T-helper 2 cell (primary cell): ENCODE results near the gene TNFRSF13B.

Source experiments
- DNase-seq, 5 experiments: peaks; one replicate each; pipeline versions ENCODE4 v3.0.0 to v3.0.0-alpha.2; 2012 to 2022

TNFRSF13B gene

DNA sequence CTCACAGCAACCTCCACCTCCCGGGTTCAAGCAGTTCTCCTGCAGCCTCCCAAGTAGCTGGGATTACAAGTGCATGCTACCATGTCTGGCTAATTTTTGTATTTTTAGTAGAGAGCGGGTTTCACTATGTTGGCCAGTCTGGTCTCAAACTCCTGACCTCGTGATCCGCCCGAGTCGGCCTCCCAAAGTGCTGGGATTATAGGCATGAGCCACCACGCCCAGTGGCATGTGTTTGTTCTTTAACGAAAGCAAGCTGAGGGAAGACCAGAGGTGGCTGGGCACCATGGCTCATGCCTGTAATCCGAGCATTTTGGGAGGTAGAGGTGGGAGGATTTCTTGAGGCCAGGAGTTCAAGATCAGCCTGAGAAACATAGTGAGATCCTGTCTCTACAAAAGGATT, 18.1 kb downstream of the TNFRSF13B start:
- no peak for DNase-seq

DNA sequence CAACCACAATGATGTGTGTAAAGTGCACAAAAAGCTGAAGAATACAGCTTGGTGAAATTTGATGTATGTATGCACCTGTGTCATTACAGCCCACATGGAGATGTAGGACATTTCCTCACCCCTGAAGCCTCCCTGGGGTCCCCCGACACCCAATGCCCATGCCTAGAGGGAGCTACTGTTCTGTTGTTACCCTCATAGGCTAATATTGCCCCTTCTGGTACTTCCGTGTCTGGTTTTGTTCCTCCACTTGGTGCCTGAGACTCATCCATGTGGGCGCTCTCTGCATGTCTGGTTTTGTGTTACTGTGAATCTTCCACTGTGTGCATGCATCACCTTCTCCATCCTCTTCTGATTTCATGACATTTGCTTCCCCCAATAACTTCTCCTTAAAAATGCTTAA, 18.6 kb downstream of the TNFRSF13B start:
- DNase-seq: no peak

DNA sequence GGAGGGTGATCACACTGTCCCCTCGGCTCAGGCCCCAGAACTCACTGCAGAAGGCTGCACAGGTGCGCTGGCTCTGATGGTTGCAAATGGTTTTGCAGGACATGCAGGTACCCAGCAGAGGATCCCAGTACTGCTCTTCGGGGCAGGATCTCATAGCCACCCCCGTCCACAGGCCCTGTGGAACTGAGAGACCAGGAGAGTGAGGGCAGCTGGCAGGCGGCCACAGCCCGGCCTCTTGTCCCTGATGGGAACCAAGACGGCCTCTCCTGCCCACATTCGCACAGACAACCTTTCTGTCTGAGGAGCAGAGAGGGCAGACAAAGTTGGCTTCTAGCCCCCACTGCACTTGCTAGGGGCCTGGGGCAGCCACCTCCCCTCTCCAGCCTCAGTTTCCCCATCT, 19.5 kb downstream of the TNFRSF13B start:
- DNase-seq: no peak

DNA sequence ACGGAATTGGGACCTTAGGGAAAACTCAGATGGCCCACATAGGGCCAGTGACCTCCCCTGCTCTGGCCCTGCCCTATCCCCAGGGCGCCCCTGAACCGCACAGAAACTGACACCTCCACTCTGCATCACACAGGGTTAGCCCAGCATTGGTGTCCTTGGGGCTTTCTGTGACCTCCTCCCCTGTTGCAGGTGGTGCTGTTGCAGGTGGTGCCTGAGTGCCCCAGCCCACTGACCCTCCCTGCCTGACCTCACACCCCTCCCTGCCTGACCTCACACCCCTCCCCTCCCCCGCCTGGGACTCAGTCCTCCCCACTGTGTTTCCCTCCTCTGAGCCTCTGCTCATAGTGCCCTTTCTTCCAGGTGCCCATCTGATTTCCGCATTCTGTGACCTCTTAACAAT, 21.4 kb downstream of the TNFRSF13B start:
- DNase-seq: no peak

DNA sequence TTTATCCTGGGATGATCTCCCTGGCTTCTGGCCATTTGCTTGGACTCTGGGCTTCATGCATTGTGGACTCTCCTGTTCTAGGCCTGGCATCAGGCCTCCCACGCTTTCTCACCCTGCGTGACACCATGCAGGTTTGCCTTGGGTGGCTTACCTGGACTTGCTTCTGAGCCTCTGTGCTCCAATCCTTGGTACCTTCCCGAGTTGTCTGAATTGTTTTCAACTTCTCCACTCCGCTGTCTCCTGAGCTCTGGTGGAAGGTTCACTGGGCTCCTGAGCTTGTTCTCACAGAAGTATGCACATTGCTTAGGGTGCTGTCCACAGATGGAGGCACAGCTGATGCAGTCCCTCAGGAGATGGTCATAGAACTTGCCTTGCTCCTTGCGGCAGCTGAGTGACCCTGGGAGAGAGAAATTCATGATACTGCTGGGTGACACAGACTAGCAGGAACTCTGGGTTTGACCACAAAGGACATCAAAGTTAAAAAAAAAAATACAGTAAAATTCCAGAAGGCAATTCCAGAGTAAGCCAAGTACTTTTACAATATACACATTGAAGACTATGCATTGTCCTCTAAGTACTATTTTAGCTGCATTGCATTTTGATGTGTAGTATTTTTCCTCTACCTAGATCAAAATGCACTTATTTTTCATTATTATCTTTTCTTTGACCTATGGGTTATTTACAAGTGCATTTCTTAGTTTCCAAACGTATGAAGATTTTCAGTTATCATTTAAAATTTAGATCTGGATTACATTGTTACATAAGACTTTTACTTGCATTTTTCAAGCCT, 23.1 kb downstream of the TNFRSF13B start:
- no peak for DNase-seq

DNA sequence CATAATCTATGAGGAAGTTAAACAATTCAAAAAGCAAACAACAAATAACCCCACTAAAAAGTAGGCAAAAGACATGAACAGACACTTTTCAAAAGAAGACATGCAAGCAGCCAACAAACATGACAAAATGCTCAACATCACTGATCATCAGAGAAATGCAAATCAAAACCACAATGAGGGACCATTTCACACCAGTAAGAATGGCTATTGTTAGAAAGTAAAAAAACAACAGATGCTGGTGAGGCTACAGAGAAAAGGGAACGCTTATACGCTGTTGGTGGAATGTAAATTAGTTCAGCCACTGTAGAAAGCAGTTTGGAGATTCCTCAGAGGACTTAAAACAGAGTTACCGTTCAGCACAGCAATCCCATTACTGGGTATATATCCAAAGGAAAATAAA, 24.4 kb downstream of the TNFRSF13B start:
- DNase-seq: no peak

DNA sequence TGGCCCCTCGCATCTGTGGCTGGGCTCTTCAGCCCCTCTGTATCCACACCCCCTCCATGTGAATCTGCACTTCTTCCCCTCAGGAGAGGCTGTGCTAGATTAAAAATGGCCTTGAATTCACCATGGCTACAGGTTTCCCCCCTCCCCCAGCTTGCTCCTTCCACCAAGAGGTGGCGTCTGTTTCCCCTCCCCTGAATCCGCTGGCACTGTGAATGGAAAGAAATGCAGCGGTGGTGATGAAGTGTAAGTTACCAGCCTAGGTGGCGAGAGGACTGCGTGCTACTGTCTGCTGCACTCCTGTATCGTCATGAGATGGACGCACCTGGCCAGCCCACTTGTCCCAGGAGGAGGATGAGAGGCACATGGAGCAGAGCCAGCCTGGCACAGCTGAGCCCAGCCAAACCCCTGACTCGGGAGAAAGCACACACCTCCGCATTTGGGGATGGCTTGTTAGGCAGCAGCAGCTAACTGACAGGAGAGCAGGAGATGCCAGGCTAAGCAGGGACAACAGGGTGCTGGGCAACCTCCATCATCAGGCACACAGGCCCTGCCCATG, 26.2 kb downstream of the TNFRSF13B start:
- DNase-seq: no peak

DNA sequence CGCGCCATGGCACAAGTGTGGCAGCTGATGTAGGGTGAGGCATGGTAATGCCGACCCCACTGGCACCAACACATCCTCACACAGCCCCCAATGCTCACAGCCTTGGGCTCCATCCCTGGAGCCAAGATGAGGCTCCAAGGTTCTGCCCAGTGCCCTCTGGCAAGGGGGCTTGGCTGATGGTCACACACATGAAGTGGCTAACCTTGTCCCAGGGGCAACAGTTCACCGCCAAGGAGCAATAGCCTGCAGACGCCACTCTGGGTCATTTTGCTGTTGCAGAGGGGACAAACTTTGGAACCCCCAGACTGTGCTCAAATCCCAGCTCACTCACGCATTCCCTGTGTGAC, 26.8 kb downstream of the TNFRSF13B start:
- DNase-seq: no peak

DNA sequence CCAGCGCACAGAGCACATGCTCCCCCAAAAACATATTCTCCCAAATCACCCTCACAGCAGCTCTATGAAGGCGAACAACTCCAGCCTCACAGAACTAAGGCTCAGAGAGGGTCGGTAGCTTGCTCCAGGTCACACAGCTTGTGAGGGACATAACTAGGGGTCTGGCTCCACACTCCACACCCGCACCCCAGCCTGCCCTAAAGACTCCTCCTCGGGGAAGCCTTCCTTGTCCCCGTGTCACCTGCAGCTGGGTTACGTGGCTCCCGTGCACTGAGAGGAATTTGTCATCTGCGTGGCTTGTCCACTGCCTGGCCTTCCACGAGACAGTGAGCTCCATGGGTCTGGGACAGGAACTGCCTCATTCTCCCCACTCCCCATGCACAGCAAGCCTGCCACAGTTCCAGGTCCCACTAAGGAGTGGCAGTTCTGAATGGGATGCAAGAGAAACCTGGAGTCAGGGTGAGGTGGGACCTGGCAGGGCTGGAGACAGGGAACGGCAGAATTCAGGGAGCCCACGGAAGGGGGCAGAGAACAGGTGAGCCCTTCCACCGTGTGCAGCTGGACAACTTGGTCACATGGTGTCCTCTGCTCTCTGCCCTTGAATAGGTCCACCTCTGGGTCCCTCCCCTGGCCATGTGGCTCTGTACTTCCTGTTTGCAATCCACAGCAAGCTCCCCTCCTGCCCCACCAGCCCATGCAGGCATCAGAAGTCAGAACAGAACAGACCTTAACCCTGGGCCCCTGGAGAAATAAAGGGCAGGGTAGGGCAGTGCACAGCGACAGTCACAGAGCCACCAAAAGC, 27.4 kb downstream of the TNFRSF13B start:
- DNase-seq: no peak

DNA sequence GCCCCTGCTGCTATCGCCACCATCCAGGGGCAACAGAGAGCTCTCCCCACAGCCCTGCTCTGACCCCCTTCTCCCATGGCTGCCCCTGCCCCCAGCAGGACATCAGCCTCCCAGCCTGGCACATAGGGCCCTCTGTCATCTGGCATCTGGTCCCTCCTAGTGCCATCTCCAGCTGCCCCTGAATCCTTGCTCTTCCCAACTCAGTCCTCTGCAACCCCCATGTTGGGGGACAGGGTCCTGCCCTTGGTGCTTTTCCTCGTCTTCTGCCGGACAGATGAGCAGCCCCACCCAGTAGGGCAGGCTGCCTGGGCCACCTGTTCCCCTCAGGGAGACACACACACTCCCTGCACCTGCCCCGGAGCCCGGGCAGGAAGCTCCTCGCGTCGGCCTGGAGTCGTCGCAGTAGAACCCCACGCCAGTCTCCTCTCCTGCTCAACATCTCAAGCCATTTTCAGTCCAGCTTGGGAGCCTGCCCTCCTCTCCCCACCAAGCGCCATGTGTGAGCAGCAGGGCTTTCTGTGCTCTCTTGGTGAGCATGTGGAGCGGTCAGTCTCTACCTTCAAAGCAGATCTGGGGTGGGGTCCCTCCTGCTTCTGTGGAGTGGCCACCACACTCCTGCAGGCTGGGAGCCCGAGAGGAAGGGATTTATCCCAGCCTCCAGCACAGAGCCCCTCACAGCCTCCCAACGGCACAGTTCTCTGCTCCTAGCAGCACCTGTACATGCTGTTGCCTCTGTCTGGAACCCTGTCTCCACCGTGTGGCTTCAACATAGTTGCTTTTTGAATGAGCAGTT, 28.2 kb downstream of the TNFRSF13B start:
- no peak for DNase-seq

DNA sequence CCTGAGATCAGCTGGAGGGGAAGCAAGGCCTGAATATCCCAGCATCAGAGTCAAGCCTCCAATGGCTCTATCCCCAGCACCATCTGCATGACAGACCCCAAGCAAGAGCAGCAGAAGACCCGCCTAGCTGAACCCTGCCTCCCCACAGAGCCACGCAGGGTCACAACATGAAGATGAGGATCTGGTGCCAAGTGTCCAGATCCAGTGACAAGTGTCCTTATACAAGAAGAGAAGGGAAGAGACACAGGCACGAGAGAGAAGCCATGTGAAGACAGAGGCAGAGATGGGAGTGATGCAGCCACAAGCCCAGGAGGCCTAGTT, 28.9 kb downstream of the TNFRSF13B start:
- no peak for DNase-seq

DNA sequence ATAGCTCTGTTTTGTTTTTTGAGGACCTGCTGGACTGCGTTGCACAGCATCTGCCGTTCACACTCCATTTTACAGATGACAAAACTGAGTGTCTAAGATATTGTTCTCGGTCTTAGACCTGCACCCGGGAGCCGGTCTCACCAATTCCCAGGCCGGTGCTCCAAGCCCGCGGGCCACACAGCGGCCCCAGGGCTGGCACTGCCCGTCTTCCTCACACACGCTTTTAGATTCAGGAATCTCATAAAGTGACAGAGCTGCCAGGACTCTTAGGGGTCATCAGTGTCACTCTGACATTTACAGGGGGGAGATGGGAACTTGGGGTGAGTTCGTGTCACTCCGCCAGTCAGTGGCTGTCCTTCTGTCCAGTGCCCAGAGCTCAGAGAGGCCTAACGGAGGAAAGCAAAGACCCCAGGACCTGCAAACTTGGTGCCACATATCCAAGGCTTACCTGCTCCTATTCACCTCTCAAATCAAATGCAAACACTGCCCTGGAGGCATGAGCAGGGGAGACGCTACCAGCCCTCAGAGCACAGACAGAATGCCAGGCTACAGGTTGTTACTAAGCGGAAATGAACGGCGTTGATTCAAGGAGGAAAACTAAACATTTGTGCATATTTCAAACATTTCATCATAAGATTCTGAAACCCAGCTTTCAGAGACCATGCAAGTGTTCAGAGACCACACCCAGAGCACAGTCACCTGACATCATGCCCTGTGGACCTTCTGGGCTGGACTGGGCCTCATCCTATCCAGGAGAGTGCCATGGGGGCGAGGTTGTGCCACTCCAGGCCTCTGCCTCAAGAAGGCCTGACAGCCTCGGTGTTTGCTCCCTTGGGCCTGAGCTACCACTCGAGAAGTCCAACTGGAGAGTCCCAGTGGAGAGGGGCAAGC, 29.5 kb downstream of the TNFRSF13B start:
- no peak for DNase-seq

DNA sequence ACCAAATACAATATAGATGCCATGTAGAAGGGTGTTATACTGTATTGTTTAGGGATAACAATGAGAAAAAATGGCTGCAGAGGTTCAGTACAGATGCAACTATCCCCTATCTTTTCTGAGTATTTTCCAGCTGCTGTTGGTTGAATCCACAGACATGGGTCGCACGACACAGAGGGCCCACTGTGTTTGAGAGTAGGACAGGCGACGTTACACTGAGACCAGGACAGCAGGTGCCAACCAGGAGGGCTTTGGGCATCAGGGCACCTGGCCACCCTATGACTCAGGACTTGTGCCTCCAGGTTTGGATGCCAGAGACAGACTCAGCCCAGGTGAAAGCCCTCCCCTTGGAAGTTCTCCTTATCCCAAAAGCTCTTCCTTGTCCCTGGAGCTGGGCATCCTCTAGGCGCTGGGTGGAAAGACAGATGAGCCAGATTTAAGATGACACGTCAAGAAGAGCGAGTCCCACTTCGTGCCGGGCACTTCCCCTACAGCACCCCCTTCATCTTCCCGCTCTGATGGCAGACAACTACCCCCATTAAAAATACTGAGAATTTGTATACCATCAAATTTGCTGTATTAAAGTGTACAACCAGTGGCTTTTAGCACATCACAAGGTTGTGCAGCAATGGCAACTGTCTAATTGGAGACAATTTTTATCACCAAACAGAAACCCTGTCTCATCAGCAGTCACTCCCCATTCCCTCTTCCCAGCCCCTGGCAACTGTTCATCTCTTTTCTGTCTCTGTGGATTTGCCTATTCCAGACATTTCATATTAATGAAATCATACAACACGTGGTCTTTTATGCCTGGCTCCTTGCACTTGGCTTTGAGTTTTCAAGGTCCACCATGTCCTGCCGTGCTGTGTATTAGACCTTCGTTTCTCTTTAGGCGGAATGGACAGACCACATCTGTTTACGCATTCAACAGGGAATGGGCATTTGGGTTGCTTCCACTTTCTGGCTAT, 30.6 kb downstream of the TNFRSF13B start:
- DNase-seq: no peak

DNA sequence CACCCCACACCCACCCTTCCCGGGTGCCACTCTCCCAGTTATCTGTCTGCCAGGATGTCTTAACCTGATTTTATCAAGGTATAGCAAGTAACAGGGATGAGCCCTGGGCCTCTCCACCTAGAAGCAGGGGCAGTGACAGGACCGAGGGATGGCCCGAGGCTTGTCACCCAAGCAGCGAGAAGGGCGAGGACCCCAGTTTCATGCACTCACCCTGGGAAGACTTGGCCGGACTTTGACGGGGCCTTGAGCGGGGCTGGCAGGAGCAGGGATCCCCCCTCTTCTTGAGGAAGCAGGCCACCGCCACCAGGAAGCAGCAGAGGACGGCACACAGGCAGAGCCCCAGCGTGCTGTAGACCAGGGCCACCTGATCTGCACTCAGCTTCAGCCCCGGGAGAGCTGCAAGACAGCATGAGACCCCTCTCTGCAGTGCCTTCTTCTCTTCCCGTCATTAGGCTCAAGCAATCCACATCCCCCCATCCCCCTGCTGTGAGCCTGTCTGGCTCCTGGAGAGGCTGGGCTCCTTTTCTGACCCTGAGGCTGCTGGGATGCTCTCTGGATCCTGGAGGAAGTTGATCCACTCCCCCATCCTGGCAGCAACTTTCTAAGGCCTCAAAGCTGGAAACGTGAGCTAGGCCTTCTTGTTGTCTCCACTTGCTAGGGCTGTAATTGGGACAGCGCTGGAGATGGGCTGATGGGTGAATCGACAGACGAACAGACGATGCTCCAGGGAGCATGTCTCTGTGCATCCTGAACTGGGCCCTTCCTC, 31.6 kb downstream of the TNFRSF13B start:
- DNase-seq: no peak

DNA sequence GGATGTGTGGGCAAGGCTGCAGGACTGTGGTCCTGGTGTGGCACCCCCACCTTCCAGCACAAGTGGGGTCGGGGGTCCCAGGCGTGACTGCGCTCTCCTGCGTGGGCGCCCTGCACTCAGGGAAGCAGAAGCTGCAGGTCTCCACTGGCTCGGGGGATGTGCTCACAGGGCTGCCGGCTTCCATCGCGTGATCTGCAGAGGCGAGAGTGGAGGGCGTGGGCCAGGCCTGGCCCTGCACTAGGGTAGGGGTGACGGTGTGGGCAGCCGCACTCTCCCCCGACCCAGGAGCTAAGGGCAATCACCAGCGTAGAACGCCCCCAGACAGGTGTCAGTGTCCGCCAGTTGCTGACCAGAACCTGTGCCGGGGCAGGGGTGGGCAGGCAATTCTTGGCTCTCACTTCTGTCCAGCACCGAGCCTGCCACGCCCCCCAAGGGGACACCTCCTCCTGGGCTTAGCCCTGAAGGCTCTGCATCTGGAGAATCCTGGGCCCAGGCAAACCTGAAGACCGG, 32.3 kb downstream of the TNFRSF13B start:
- no peak for DNase-seq

DNA sequence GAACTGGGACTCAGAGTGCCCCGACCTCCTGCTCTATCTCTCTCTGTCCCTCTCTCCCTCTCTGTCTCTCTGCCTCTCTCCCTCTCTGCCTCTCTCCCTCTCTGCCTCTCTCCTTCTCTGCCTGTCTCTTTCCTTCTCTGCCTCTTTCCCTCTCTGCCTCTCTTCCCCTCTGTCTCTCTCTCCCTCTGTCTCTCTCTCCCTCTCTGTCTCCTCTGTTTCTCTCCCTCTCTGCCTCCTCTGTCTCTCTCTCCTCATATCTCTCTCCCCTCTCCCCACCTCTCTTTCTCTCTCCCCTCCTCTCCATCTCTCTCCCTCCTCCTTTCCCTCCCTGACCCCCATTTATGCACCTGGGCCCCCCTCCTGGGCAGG, 32.7 kb downstream of the TNFRSF13B start:
- no peak for DNase-seq

DNA sequence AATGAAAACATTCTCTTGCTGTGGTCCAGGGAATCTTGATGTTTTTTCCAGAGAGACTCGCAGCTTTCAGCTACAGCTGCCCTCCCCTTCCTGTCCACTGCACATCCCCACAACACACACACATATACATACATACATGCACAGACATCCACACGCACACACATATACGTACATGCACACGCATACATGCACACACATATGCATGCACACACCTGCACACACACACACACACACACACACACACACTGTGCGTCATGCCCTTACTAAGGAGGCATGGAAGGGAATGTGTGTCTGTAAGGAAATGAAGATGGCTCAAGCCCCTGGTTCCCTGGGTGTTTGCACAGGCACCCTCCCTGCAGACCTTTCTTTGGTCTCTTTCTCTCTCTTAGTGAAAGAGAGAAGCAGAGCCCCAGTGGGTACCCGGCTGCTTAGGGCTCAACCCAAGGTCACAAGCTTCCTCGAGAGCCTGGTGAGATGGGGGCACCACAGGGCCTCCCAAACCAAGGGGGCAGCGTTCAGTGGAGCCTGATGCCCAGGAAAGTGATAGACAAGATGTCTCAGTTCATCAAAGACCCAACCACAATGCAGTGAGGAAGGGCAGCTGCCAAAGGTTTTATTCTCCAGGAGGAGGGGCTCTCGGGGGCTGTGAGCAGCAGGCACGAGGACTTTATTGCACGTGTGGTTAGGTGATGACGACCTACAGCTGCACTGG, 33.3 kb downstream of the TNFRSF13B start:
- no peak for DNase-seq

DNA sequence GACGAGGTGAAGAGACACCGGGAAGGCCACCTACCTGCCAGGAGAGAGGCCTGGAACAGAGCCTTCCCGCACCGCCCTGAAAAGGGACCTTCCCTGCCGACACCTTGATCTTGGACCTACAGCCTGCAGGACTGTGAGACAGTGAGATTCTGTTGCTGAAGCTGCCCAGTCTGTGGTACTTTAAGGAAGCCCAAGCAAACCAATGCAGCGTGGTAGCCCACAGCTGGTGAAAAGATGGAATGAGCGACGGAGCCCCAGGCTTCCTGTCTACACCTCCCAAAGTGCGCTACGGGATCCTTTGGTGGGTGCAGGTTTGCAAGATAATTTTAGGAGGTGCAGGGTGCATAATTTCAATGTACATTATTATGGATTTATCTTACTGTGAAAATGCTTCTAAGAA, 33.9 kb downstream of the TNFRSF13B start:
- DNase-seq: no peak

DNA sequence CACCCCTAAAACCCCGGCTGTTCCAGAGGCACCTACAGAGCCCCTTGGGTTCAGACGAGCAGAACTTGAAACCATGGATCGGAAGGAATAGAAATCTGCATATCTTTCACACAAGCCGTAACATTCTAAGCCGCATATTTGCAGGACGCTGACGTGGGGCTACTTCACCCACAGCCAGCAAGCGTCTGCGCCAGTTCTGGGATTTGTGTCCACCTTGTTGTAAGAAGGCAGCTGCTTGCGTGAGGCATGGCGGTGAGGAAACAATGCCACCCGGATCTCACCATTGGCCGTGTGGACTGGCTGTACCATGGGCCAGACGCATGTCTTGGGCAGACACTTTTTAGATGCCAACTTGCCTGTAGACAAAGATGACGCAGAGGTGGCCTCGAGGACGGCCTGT, 34.5 kb downstream of the TNFRSF13B start:
- DNase-seq: no peak
